DND-41 (cell line): Measurements from ENCODE around the gene ATP7A.

Experiments
- CTCF ChIP-seq: IDR thresholded peaks from 2 replicates; pipeline ENCODE4 v1.5.1; 2012; ENCODE audit warnings: borderline replicate concordance, low read length, moderate library complexity, mild to moderate bottlenecking; ENCODE audit not compliant: poor library complexity, severe bottlenecking; ENCODE audit errors: extremely low read depth
- EZH2 ChIP-seq: IDR thresholded peaks from 3 replicates; pipeline ENCODE4 v1.6.1; 2012; ENCODE audit warnings: borderline replicate concordance, low read depth, mild to moderate bottlenecking, moderate library complexity, low read length, inconsistent platforms; ENCODE audit not compliant: severe bottlenecking

GRCh38 chrX:77953302-77953701 is 42.8 kb downstream of the ATP7A start:
- TF ChIP-seq CTCF (no peak), EZH2 (no peak)
